Right forelimb (tissue), 1 donor: Measurements from ENCODE around the gene BSPRY.

Experiments used
- DNase-seq: peaks from one replicate; pipeline ENCODE4 v3.0.0-alpha.2; 2018

The BSPRY gene

GRCh38 chr9:113349445-113350094 is at the start of gene BSPRY:
TSS of gene BSPRY (plus strand) at chr9:113349541. CDS start at chr9:113349580, 39 bp downstream.
- no peak for DNase-seq

GRCh38 chr9:113299800-113300292 is 49.5 kb upstream of the BSPRY start:
- no peak for DNase-seq

GRCh38 chr9:113301548-113301947 is 47.8 kb upstream of the BSPRY start:
- no peak for DNase-seq

GRCh38 chr9:113302792-113303418 is 46.4 kb upstream of the BSPRY start, which contains the start of gene RNF183:
TSS of gene RNF183 (minus strand) at chr9:113303376. CDS start at chr9:113298184, 5,192 bp downstream.
- DNase-seq, result no peak

GRCh38 chr9:113306566-113306965 is 42.8 kb upstream of the BSPRY start:
- DNase-seq, result no peak

- no peak for DNase-seq
Measured at GRCh38 chr9:113307396-113307975, 41.9 kb upstream of the BSPRY start.

- DNase-seq, result no peak
Measured at GRCh38 chr9:113309204-113309813, 40.0 kb upstream of the BSPRY start.

- no peak for DNase-seq
Measured at GRCh38 chr9:113310538-113310937, 38.8 kb upstream of the BSPRY start.

- no peak for DNase-seq
Measured at GRCh38 chr9:113311961-113312360, 37.4 kb upstream of the BSPRY start.

- DNase-seq, result no peak
Measured at GRCh38 chr9:113313261-113313660, 36.1 kb upstream of the BSPRY start.

- DNase-seq, result no peak
Measured at GRCh38 chr9:113315231-113315630, 34.1 kb upstream of the BSPRY start.

- no peak for DNase-seq
Measured at GRCh38 chr9:113316030-113316429, 33.3 kb upstream of the BSPRY start.

- DNase-seq, result no peak
Measured at GRCh38 chr9:113317777-113318176, 31.6 kb upstream of the BSPRY start.

- no peak for DNase-seq
Measured at GRCh38 chr9:113319054-113319453, 30.3 kb upstream of the BSPRY start.

GRCh38 chr9:113320051-113320450 is 29.3 kb upstream of the BSPRY start:
- DNase-seq, result no peak

GRCh38 chr9:113322671-113323070 is 26.7 kb upstream of the BSPRY start:
- no peak for DNase-seq

- DNase-seq, result no peak
Measured at GRCh38 chr9:113326230-113326629, 23.1 kb upstream of the BSPRY start.

GRCh38 chr9:113328045-113328782 is 21.1 kb upstream of the BSPRY start:
- DNase-seq, result no peak

- DNase-seq, result no peak
Measured at GRCh38 chr9:113331780-113332179, 17.6 kb upstream of the BSPRY start.

- DNase-seq, result no peak
Measured at GRCh38 chr9:113337714-113338113, 11.6 kb upstream of the BSPRY start.

GRCh38 chr9:113340011-113340699 is 9.2 kb upstream of the BSPRY start, which contains the start of gene WDR31:
TSS of gene WDR31 (minus strand) at chr9:113340275. CDS start at chr9:113332022, 8,253 bp downstream.
- DNase-seq, result peak; percentile 92
